ENCODE results near the gene HCRTR1.

The HCRTR1 gene

GRCh38 chr1:31653717-31654473, 36.4 kb downstream of the HCRTR1 start:
- no peak for TF ChIP-seq CTCF (IDR thresholded peaks at IDR 0.05; ENCODE audit: low read depth, low read length, missing control alignments)
- no peak overlapping the region for H3K4me3 ChIP-seq (ENCODE audit: low read depth, low read length)
- in situ Hi-C loops (cut with HindIII; ENCODE audit: low sequenced_read_pairs), result loop anchor here (5.0 to 25.0 kb wide), 2 partner anchors 63 to 308 kb away; no protein-coding TSS in a partner anchor
- no peak for DNase-seq (ENCODE audit: low read depth)

- in situ Hi-C loops (cut with HindIII; ENCODE audit: low sequenced_read_pairs), result loop anchor here (5.0 to 25.0 kb wide), 2 partner anchors 63 to 308 kb away; no protein-coding TSS in a partner anchor
- TF ChIP-seq CTCF (IDR thresholded peaks at IDR 0.05; ENCODE audit: low read depth, low read length, missing control alignments), result no peak
- no peak for DNase-seq (ENCODE audit: low read depth)
- no peak overlapping the region for H3K4me3 ChIP-seq (ENCODE audit: low read depth, low read length)
Observed at GRCh38 chr1:31654474-31654776, 36.9 kb downstream of the HCRTR1 start.

- in situ Hi-C loops (cut with HindIII; ENCODE audit: low sequenced_read_pairs), result loop anchor here (25.0 kb wide), 1 partner anchor 307 kb away; no protein-coding TSS in a partner anchor
- DNase-seq (ENCODE audit: low read depth), result no peak
- H3K4me3 ChIP-seq (ENCODE audit: low read depth, low read length), result no peak overlapping the region
- no peak for TF ChIP-seq CTCF (IDR thresholded peaks at IDR 0.05; ENCODE audit: low read depth, low read length, missing control alignments)
Observed at GRCh38 chr1:31655104-31655503, 37.6 kb downstream of the HCRTR1 start.

GRCh38 chr1:31655756-31656155, 38.3 kb downstream of the HCRTR1 start:
- DNase-seq (ENCODE audit: low read depth), result no peak
- TF ChIP-seq CTCF (IDR thresholded peaks at IDR 0.05; ENCODE audit: low read depth, low read length, missing control alignments), result no peak
- H3K4me3 ChIP-seq (ENCODE audit: low read depth, low read length), result no peak overlapping the region
- in situ Hi-C loops (cut with HindIII; ENCODE audit: low sequenced_read_pairs), result loop anchor here (25.0 kb wide), 1 partner anchor 307 kb away; no protein-coding TSS in a partner anchor

- H3K4me3 ChIP-seq (ENCODE audit: low read depth, low read length), result no peak overlapping the region
- TF ChIP-seq CTCF (IDR thresholded peaks at IDR 0.05; ENCODE audit: low read depth, low read length, missing control alignments), result no peak
- in situ Hi-C loops (cut with HindIII; ENCODE audit: low sequenced_read_pairs), result loop anchor here (25.0 kb wide), 1 partner anchor 305 kb away; no protein-coding TSS in a partner anchor
Observed at GRCh38 chr1:31657020-31657804, 39.7 kb downstream of the HCRTR1 start.

GRCh38 chr1:31657972-31658510, 40.6 kb downstream of the HCRTR1 start:
- no peak for TF ChIP-seq CTCF (IDR thresholded peaks at IDR 0.05; ENCODE audit: low read depth, low read length, missing control alignments)
- no peak for DNase-seq (ENCODE audit: low read depth)
- H3K4me3 ChIP-seq (ENCODE audit: low read depth, low read length), result no peak overlapping the region
- in situ Hi-C loops (cut with HindIII; ENCODE audit: low sequenced_read_pairs), result loop anchor here (25.0 kb wide), 1 partner anchor 304 kb away; no protein-coding TSS in a partner anchor

More at GRCh38 chr1:31657020-31657804, 39.7 kb downstream of the HCRTR1 start:
- DNase-seq (ENCODE audit: low read depth), result no peak

Data from astrocyte of the cerebellum (primary cell).